HEK293T (cell line): ENCODE results near the gene GRIFIN.

Experiments used
- CTCF ChIA-PET: fragments of 350-600 bp; formaldehyde crosslinking; extraction: SDS; loops from one replicate; lab custom pipeline; 2021; ENCODE audit warnings: antibody characterized with exemption, inconsistent platforms; lab: Yijun Ruan, JAX
- POLR2A ChIA-PET: fragments of 350-600 bp; formaldehyde crosslinking; extraction: SDS; loops from one replicate; lab custom pipeline; 2020; ENCODE audit warnings: antibody characterized with exemption, inconsistent platforms; lab: Yijun Ruan, JAX
- DNase-seq: peaks from one replicate; pipeline ENCODE4 v3.0.0; 2012; ENCODE audit warnings: mixed read lengths; ENCODE audit errors: extremely low spot score
- ARNT ChIP-seq: fragments of 450-650 bp; IDR thresholded peaks from 2 replicates; pipeline ENCODE4 v1.6.1; 2017; ENCODE audit warnings: mild to moderate bottlenecking
- BHLHE40 ChIP-seq: fragments of 450-650 bp; IDR thresholded peaks from 2 replicates; pipeline ENCODE4 v1.6.1; 2016; ENCODE audit warnings: mild to moderate bottlenecking, moderate library complexity, borderline replicate concordance
- CTBP1 ChIP-seq: fragments of 450-650 bp; IDR thresholded peaks from 2 replicates; pipeline ENCODE4 v1.6.1; 2016; ENCODE audit warnings: borderline replicate concordance
- ELF4 ChIP-seq: fragments of 450-650 bp; IDR thresholded peaks from 2 replicates; pipeline ENCODE4 v1.6.1; 2017; ENCODE audit warnings: antibody characterized with exemption
- FOXA1 ChIP-seq: fragments of 450-650 bp; IDR thresholded peaks from 2 replicates; pipeline ENCODE4 v1.6.1; 2016; ENCODE audit warnings: mild to moderate bottlenecking
- FOXK2 ChIP-seq: fragments of 450-650 bp; IDR thresholded peaks from 2 replicates; pipeline ENCODE4 v1.6.1; 2016; ENCODE audit warnings: mild to moderate bottlenecking
- FOXM1 ChIP-seq: fragments of 450-650 bp; IDR thresholded peaks from 2 replicates; pipeline ENCODE4 v1.6.1; 2017; ENCODE audit warnings: mild to moderate bottlenecking, borderline replicate concordance
- HDGF ChIP-seq: fragments of 450-650 bp; IDR thresholded peaks from 2 replicates; pipeline ENCODE4 v1.6.1; 2017; ENCODE audit warnings: antibody characterized with exemption, borderline replicate concordance
- L3MBTL2 ChIP-seq: fragments of 450-650 bp; conservative IDR thresholded peaks from 2 replicates; pipeline ENCODE4 v1.6.1; 2016; ENCODE audit warnings: mild to moderate bottlenecking
- LEF1 ChIP-seq: fragments of 450-650 bp; IDR thresholded peaks from 2 replicates; pipeline ENCODE4 v1.6.1; 2017; ENCODE audit warnings: mild to moderate bottlenecking, borderline replicate concordance
- NFRKB ChIP-seq: fragments of 450-650 bp; IDR thresholded peaks from 2 replicates; pipeline ENCODE4 v1.6.1; 2016; ENCODE audit warnings: mild to moderate bottlenecking, moderate library complexity
- PKNOX1 ChIP-seq: fragments of 450-650 bp; IDR thresholded peaks from 2 replicates; pipeline ENCODE4 v1.6.1; 2016
- SP1 ChIP-seq: fragments of 450-650 bp; IDR thresholded peaks from 2 replicates; pipeline ENCODE4 v1.6.1; 2017
- SUZ12 ChIP-seq: fragments of 450-650 bp; IDR thresholded peaks from 2 replicates; pipeline ENCODE4 v1.6.1; 2016; ENCODE audit warnings: mild to moderate bottlenecking
- TARDBP ChIP-seq: fragments of 450-650 bp; IDR thresholded peaks from 2 replicates; pipeline ENCODE4 v1.6.1; 2016
- ZNF384 ChIP-seq: fragments of 450-650 bp; IDR thresholded peaks from 2 replicates; pipeline ENCODE4 v1.6.1; 2016

Gene GRIFIN

GRCh38 chr7:2510909-2511768 lies 34.9 kb upstream of the GRIFIN start:
- no peak for DNase-seq
- ChIA-PET CTCF (no interaction called here), POLR2A (no interaction called here)
- TF ChIP-seq SP1 = no peak
- no peak for TF ChIP-seq FOXA1
- no peak for TF ChIP-seq CTBP1
- TF ChIP-seq ARNT = no peak
- no peak for TF ChIP-seq ELF4
- no peak for TF ChIP-seq BHLHE40
- TF ChIP-seq ZNF384 = no peak
- no peak for TF ChIP-seq PKNOX1
- no peak for TF ChIP-seq HDGF
- TF ChIP-seq TARDBP = no peak
- TF ChIP-seq LEF1 = no peak
- TF ChIP-seq NFRKB = no peak
- TF ChIP-seq L3MBTL2 = no peak
- TF ChIP-seq SUZ12 = no peak
- TF ChIP-seq FOXM1 = no peak
- TF ChIP-seq FOXK2 = no peak

GRCh38 chr7:2510130-2510776 lies 34.1 kb upstream of the GRIFIN start:
- POLR2A ChIA-PET = interaction anchor here (0.9 kb wide), 1 partner anchor 10 kb away, joined by 3 read pairs; no protein-coding TSS in a partner anchor
- no peak for TF ChIP-seq PKNOX1
- TF ChIP-seq ZNF384 = no peak
- no peak for TF ChIP-seq FOXM1
- no peak for TF ChIP-seq TARDBP
- no peak for TF ChIP-seq LEF1
- TF ChIP-seq SUZ12 = no peak
- no peak for TF ChIP-seq SP1
- CTCF ChIA-PET = interaction anchor here (0.5 kb wide), 2 partner anchors 9 to 17 kb away, joined by 3 read pairs; no protein-coding TSS in a partner anchor
- DNase-seq = no peak

GRCh38 chr7:2509298-2509906 lies 33.2 kb upstream of the GRIFIN start:
- ChIA-PET CTCF (no interaction called here), POLR2A (interaction anchor here (0.9 kb wide), 1 partner anchor 11 kb away, joined by 3 read pairs; no protein-coding TSS in a partner anchor)
- no peak for DNase-seq
- TF ChIP-seq ARNT = no peak

- no peak for DNase-seq
- POLR2A ChIA-PET = no interaction called here
These were observed 32.4 kb upstream of the GRIFIN start for GRCh38 chr7:2508327-2509215.

GRCh38 chr7:2507917-2508306 lies 31.7 kb upstream of the GRIFIN start:
- CTCF ChIA-PET = no interaction called here
- DNase-seq = no peak
- POLR2A ChIA-PET = no interaction called here
- TF ChIP-seq FOXA1 (no peak), NFRKB (no peak), ZNF384 (no peak), L3MBTL2 (no peak), BHLHE40 (no peak)

More at GRCh38 chr7:2508327-2509215, 32.4 kb upstream of the GRIFIN start:
- TF ChIP-seq ELF4 = no peak
- TF ChIP-seq BHLHE40 = no peak
- no peak for TF ChIP-seq HDGF
- no peak for TF ChIP-seq L3MBTL2
- TF ChIP-seq NFRKB = no peak
- no peak for TF ChIP-seq FOXA1
- no peak for TF ChIP-seq TARDBP
- TF ChIP-seq SUZ12 = no peak
- no peak for TF ChIP-seq PKNOX1
- TF ChIP-seq LEF1 = no peak
- TF ChIP-seq ARNT = no peak
- TF ChIP-seq FOXK2 = no peak
- no peak for TF ChIP-seq CTBP1
- TF ChIP-seq FOXM1 = no peak
- TF ChIP-seq ZNF384 = no peak
- CTCF ChIA-PET = no interaction called here
